Cardiac fibroblast (primary cell): Measurements from ENCODE around the gene ARHGEF1.
A peak's percentile ranks its signal among the peaks of the same experiment; 100 is the strongest.

Experiments
- DNase-seq, 2 donors: peaks; one replicate each; pipeline versions ENCODE4 v3.0.0 to v3.0.0-alpha.2; 2010; ENCODE audit warnings: low read depth in 2 of 2
- H3K4me3 ChIP-seq, 2 donors: replicated peaks in 1 of 2; 1 replicate in 1 of 2; 2 replicates in 1 of 2; pipeline ENCODE4 v1.5.1; 2011; ENCODE audit warnings: low read depth in 2 of 2, low read length in 2 of 2, mild to moderate bottlenecking in 2 of 2, moderate library complexity in 1 of 2
- CTCF ChIP-seq: IDR thresholded peaks from one replicate; pipeline ENCODE4 v1.5.1; 2011; ENCODE audit warnings: low read depth, mild to moderate bottlenecking, low read length, inconsistent platforms

The ARHGEF1 gene

GRCh38 chr19:41925208-41926003 is 42.4 kb downstream of the ARHGEF1 start:
- TF ChIP-seq CTCF: no peak
- no peak for DNase-seq
- no peak overlapping the region for H3K4me3 ChIP-seq

- H3K4me3 ChIP-seq: no peak overlapping the region
- DNase-seq: no peak
- no peak for TF ChIP-seq CTCF
These were observed 43.2 kb downstream of the ARHGEF1 start for GRCh38 chr19:41926028-41926762.

GRCh38 chr19:41926763-41927496 is 43.9 kb downstream of the ARHGEF1 start:
- no peak for TF ChIP-seq CTCF
- no peak for DNase-seq
- H3K4me3 ChIP-seq: no peak overlapping the region

GRCh38 chr19:41927497-41928192 is 44.7 kb downstream of the ARHGEF1 start:
- no peak for DNase-seq
- H3K4me3 ChIP-seq: peak overlapping the region; percentile 43 to 44
- TF ChIP-seq CTCF: no peak

GRCh38 chr19:41928221-41928683 is 45.3 kb downstream of the ARHGEF1 start, which contains the start of gene ERFL:
ERFL (minus strand) TSS chr19:41928449; CDS start chr19:41912919, 15,530 bp downstream.
- no peak for DNase-seq
- no peak for TF ChIP-seq CTCF

More at GRCh38 chr19:41928221-41928683, 45.3 kb downstream of the ARHGEF1 start, which contains the start of gene ERFL:
- H3K4me3 ChIP-seq: peak within 1 kb of the TSS; percentile 43 to 44
